ENCODE data around the gene PPARG.
"Not testable (repeated sequence)": the region's sequence is repeated elsewhere in the genome, so short reads cannot be mapped to it uniquely, and the experiment has no call there.

Gene PPARG

GRCh38 chr3:12278566-12278965 is 10.3 kb upstream of the PPARG start:
- no peak for TF ChIP-seq CTCF (IDR thresholded peaks at IDR 0.05; ENCODE audit: borderline replicate concordance, control extremely low read depth, extremely low read depth, insufficient read depth, missing control alignments)
- in situ Hi-C loops (cut with MboI; ENCODE audit: low sequenced_read_pairs, unreplicated experiment): no loop called here
- DNase-seq (ENCODE audit: low spot score): no peak

- no peak for TF ChIP-seq CTCF (IDR thresholded peaks at IDR 0.05; ENCODE audit: borderline replicate concordance, control extremely low read depth, extremely low read depth, insufficient read depth, missing control alignments)
- in situ Hi-C loops (cut with MboI; ENCODE audit: low sequenced_read_pairs, unreplicated experiment): no loop called here
These were observed 9.1 kb upstream of the PPARG start for GRCh38 chr3:12279591-12280326.

GRCh38 chr3:12280357-12280806 is 8.5 kb upstream of the PPARG start:
- no peak for DNase-seq (ENCODE audit: low spot score)
- no peak for TF ChIP-seq CTCF (IDR thresholded peaks at IDR 0.05; ENCODE audit: borderline replicate concordance, control extremely low read depth, extremely low read depth, insufficient read depth, missing control alignments)
- in situ Hi-C loops (cut with MboI; ENCODE audit: low sequenced_read_pairs, unreplicated experiment): no loop called here

More at GRCh38 chr3:12279591-12280326, 9.1 kb upstream of the PPARG start:
- no peak for DNase-seq (ENCODE audit: low spot score)

GRCh38 chr3:12284591-12284990 is 4.3 kb upstream of the PPARG start:
- no peak for DNase-seq (ENCODE audit: low spot score)
- in situ Hi-C loops (cut with MboI; ENCODE audit: low sequenced_read_pairs, unreplicated experiment): no loop called here
- TF ChIP-seq CTCF (IDR thresholded peaks at IDR 0.05; ENCODE audit: borderline replicate concordance, control extremely low read depth, extremely low read depth, insufficient read depth, missing control alignments): no peak

- in situ Hi-C loops (cut with MboI; ENCODE audit: low sequenced_read_pairs, unreplicated experiment): no loop called here
- DNase-seq (ENCODE audit: low spot score): no peak
- TF ChIP-seq CTCF (IDR thresholded peaks at IDR 0.05; ENCODE audit: borderline replicate concordance, control extremely low read depth, extremely low read depth, insufficient read depth, missing control alignments): no peak
These were observed 3.8 kb upstream of the PPARG start for GRCh38 chr3:12285003-12285555.

GRCh38 chr3:12285779-12286178 is 3.1 kb upstream of the PPARG start:
- in situ Hi-C loops (cut with MboI; ENCODE audit: low sequenced_read_pairs, unreplicated experiment); DNase-seq (ENCODE audit: low spot score): not testable (repeated sequence)

- no peak for DNase-seq (ENCODE audit: low spot score)
- in situ Hi-C loops (cut with MboI; ENCODE audit: low sequenced_read_pairs, unreplicated experiment): no loop called here
- TF ChIP-seq CTCF (IDR thresholded peaks at IDR 0.05; ENCODE audit: borderline replicate concordance, control extremely low read depth, extremely low read depth, insufficient read depth, missing control alignments): no peak
These were observed 2.4 kb upstream of the PPARG start for GRCh38 chr3:12286504-12286903.
